ENCODE measurements around the gene CIITA.

DNA sequence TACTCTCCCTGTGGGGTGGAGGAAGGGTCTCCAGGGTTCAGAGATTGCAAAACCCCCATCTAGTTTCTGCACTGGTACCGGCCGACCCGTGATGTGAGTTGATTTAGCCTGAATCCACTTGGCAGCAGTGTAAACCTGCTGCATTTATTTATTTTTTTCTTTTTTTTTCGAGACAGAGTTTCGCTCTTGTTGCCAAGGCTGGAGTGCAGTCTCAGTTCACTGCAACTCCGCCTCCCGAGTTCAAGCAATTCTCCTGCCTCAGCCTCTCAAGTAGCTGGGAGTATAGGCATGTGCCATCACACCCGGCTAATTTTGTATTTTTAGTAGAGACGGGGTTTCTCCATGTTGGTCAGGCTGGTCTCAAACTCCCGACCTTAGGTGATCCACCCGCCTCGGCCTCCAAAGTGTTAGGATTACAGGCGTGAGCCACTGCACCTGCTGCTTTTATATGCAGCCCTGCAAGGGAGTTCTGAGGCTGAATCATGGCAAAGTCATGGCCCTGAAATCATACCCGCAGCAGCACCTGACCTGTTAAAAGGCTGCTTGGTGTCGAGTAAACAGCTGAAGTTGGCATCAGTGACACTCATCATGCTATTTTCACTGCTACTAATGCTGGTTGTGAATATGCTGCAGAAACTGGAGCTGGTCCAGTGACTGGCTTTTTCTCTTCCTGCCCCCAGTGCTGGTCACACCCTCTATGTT, 43.9 kb downstream of the CIITA start:
- TF ChIP-seq, protein P1, sequence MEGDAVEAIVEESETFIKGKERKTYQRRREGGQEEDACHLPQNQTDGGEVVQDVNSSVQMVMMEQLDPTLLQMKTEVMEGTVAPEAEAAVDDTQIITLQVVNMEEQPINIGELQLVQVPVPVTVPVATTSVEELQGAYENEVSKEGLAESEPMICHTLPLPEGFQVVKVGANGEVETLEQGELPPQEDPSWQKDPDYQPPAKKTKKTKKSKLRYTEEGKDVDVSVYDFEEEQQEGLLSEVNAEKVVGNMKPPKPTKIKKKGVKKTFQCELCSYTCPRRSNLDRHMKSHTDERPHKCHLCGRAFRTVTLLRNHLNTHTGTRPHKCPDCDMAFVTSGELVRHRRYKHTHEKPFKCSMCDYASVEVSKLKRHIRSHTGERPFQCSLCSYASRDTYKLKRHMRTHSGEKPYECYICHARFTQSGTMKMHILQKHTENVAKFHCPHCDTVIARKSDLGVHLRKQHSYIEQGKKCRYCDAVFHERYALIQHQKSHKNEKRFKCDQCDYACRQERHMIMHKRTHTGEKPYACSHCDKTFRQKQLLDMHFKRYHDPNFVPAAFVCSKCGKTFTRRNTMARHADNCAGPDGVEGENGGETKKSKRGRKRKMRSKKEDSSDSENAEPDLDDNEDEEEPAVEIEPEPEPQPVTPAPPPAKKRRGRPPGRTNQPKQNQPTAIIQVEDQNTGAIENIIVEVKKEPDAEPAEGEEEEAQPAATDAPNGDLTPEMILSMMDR (IDR thresholded peaks at IDR 0.05) = no peak
- no peak for TF ChIP-seq POLR2AphosphoS5 (IDR thresholded peaks at IDR 0.05)
